ENCODE results near the gene ZC3H12D.

ZC3H12D gene

DNA sequence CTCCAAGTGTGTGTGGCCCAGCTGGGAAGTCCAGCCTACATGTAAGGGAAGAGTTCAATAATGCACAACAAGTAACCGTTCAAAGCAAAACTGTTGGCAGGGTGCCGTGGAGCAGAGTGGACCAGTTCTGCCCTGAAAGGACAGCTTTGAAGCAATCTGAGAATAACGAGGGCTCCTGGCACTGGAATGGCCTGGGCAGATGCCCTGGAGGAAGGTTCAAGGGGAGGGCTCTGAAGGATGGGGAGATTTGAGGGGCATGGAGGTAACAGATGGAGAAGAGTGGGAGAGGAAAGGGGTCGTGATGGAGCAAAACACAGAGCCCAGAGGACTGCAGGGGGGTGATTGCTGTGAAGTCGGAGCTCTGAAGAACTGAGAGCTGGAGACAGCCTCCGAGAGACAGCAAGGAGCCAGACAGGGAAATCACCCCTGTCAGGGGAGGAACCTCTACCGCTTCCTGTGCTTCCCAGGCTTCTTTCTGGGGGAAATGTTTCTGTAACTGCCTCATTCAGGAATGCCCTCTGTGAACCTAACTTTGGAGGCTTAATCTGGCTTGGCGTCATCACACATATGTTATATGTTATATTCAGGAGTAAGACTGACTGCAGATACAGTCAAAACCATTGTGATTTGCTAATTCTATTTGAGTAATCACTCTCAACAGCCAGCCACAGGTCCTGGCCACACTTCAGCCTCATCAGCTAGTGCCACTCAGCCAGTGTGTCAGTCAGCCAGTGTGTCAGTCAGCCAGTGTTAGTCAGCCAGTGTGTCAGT, 41.2 kb downstream of the ZC3H12D start:
- DNase-seq (ENCODE audit: low read depth): no peak

GRCh38 chr6:149441740-149442139, 43.1 kb downstream of the ZC3H12D start:
- no peak for DNase-seq (ENCODE audit: low read depth)

DNA sequence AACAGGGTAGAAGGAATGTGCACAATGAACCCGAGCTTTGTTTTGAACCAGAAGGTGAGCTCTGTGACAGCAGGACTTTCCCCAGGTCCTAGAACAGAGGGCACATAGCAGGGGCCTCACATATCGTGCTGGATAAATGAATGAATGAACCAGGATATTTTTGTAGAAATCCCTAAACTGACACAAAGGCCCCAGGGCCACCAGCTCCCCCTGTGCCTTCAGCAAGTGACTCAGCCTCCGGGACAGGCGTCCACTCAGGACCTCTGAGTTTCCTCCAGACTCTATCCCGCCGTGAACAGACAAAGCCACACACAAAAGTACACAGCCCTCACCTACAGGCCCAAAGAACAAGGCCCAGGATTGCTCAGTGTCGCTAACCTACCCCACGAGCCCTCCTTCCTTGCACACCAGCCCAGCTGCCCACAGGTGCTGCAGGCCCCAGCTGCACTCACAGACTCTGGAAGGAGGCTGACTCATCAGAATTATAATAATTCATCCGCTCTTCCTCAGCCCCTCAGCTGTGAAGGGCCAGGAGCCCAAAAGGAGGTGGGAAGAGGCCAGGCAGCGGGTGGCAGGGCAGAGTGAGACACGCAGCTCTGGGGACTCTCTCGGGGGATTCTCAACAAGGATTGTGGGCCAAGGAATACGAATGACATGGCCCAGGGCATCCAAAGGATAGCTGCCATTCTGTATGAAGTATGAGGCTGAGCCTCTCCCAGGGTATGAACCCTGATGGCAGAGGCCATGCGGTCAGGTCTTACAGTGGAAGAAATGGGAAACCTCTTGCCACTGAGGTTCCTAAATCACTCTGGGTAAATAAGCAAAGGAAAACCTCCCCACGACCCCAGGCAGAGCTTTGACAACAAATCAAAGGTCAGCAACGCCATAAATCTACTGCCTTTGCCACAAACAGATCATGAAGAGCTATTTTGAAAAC, 43.8 kb downstream of the ZC3H12D start:
- DNase-seq (ENCODE audit: low read depth): no peak

DNA sequence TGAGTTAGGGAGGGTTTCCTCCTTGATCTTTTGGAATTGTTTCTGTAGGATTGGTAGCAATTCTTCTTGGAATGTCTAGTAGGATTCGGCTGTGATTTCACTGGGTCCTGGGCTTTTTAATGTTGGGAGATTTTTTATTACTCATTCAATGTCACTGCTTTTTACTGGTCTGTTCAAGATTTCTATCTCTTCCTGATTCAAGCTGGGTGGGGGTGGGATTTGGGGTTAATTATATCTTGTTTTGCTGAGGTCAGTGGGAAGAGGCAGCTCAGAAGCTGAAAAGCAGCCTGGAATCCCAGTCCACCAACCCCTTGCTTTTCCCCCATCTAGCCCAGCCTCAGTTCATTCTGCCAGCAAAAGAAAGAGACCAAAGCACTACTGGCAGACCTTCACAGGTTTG, 45.2 kb downstream of the ZC3H12D start:
- DNase-seq (ENCODE audit: low read depth): no peak

GRCh38 chr6:149438855-149439254, 46.0 kb downstream of the ZC3H12D start:
- no peak for DNase-seq (ENCODE audit: low read depth)

DNA sequence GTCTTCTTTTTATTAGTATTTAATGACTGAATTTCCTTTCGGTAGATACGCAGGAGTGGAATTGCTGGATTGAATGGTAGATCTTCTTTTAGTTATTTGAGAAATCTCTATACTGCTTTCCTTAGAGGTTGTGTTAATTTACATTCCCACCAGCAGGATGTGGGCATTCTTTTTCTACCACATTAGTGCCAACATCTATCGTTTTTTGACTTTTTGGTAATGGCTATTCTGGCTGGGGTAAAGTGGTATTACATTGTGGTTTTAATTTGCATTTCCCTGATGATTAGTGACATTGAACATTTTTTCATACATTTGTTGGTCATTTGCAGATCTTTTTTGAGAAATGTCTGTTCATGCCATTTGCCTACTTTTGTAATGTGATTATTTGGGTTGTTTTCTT, 47.6 kb downstream of the ZC3H12D start:
- DNase-seq (ENCODE audit: low read depth): no peak

GRCh38 chr6:149436647-149437046, 48.2 kb downstream of the ZC3H12D start:
- no peak for DNase-seq (ENCODE audit: low read depth)

GRCh38 chr6:149435919-149436586, 48.8 kb downstream of the ZC3H12D start:
- no peak for DNase-seq (ENCODE audit: low read depth)

DNA sequence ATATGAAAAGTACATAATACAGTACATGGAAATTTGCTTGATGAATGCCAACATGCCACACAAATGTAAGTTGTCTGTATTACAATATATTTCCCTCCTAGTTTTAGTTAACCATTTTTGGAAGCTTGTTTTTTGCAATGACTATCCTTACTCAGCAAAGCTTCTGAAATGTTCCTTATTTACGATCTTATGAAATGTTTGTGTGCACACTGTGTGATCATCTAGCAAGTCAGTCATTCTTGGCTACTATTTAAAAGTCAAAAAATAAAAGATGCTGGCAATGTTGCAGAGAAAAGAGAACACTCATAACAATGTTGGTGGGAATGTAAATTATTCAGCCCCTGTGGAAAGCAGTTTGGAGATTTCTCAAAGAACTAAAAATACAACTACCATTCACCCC, 50.9 kb downstream of the ZC3H12D start:
- no peak for DNase-seq (ENCODE audit: low read depth)

GRCh38 chr6:149433405-149433804, 51.4 kb downstream of the ZC3H12D start:
- no peak for DNase-seq (ENCODE audit: low read depth)

DNA sequence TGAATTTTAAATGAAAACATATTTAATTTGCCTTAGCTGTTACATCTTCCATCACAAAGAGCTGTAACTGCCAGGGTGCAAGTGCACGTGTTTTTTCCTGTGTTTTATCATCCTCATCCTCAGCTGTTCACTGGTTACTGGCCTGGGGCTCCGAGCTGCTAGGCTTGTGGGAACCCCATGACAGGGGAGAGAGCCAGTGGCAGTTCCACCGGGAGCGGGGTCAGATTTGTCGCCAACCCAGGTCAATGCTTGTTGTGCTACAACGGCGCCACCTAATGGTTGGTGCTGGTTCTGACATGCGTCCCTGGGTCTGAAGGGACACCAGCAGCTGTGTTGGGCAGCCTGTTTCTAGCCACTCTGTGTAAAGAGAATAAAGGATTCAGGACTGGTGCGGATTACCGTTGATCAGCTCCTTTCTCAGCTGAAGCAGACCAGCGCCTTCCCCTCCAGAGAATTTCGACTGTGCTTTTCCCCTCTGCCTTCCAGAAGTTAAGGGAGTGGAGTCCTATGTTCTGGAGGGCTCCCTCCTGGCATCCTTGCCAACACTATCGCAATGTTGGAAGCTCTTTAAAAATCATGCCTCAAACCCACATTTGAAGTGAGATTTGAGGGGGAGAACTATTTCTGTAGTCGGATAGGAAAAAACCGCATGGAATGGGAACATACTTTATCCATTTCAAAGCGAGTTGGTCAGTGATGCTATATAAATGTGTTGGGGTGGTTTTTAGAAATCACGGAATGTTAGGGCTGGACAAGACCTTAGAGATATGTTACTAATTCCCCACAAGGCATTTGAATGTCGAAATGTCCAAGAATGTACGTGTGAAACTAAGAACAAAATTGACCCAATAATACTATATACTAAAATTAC, 52.7 kb downstream of the ZC3H12D start:
- peak; percentile 61 for DNase-seq (ENCODE audit: low read depth)

DNA sequence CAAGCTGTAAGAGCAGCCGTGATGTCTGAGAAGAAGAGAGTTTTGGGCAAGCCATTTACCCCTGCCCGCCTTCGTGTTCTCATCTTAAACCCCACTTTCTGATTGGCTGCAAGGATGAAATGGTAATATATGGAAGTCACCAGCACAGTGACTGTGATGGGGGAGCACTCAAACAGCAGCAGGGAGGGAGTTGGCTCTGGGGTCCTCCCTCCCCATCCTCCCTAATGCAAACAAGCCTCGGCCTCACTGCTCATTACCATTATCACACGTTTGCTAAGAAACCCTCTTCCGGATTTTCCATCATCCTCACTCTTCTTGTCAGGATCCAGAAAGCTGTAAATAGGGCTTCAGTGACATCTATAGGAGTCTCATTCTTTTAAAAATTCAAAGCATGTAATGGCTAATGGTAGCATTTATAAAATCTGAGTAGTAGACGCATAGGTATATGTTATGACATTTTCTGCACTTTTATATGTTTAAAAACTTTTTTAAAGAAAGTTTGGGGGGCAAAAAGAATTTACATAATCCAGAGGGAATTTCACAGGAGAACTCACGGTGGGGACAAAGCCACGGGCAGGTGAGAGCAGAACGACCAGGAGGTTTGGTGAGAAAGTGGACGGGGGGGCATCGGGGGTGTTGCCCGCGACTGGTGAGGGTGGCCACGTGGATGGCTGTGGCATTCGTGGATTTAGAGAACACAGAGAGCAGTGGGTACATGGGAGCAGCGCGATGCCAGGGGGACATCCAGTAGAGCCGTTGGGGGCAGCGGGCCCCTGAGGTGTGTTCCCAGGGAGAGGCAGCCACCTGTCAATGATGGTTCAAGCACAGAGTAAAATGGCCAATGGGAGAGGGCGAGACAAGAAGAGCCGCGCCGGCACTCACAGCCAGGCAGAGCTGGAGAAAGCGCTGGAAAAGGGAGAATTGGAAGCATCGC, 55.1 kb downstream of the ZC3H12D start:
- no peak for DNase-seq (ENCODE audit: low read depth)

- no peak for DNase-seq (ENCODE audit: low read depth)
Observed at GRCh38 chr6:149428606-149429005, 56.2 kb downstream of the ZC3H12D start.

DNA sequence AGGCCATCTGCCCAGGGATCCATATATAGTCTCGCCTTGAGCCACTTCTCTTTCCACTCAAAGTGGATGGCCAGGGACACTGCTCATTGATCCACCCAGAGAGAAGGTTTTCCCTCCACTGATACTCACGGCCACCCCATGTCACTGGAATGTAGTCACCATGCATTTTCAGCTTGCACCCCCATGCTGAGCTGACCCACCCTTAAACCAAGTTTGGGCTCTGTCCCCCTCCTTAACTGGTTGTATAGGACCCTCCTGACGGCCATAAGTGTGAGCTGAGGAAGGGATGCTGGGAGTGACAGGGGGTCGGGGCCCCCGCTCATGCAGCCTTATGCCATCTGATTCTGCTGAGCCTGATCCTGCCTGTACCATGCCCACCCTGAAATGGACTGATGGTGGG, 59.1 kb downstream of the ZC3H12D start:
- no peak for DNase-seq (ENCODE audit: low read depth)

- no peak for DNase-seq (ENCODE audit: low read depth)
Observed at GRCh38 chr6:149425224-149425623, 59.6 kb downstream of the ZC3H12D start.

- DNase-seq (ENCODE audit: low read depth): no peak
Observed at GRCh38 chr6:149423964-149424440, 60.8 kb downstream of the ZC3H12D start.

- DNase-seq (ENCODE audit: low read depth): no peak
Observed at GRCh38 chr6:149422581-149422980, 62.2 kb downstream of the ZC3H12D start.

- no peak for DNase-seq (ENCODE audit: low read depth)
Observed at GRCh38 chr6:149421132-149421531, 63.7 kb downstream of the ZC3H12D start.

GRCh38 chr6:149419696-149420404, 65.0 kb downstream of the ZC3H12D start:
- DNase-seq (ENCODE audit: low read depth): no peak

GRCh38 chr6:149414821-149415220, 70.0 kb downstream of the ZC3H12D start:
- no peak for DNase-seq (ENCODE audit: low read depth)

Data from T-helper 22 cell (primary cell).